SH-SY5Y (cell line): ENCODE data around the gene IMMP2L.

Experiments used
- GATA2 ChIP-seq: IDR thresholded peaks from 2 replicates; pipeline ENCODE4 v1.6.1; 2011; ENCODE audit warnings: mild to moderate bottlenecking, low read depth, low read length
- GATA3 ChIP-seq: IDR thresholded peaks from 2 replicates; pipeline ENCODE4 v1.6.1; 2011; ENCODE audit warnings: low read depth, mild to moderate bottlenecking, low read length, moderate library complexity

DNA sequence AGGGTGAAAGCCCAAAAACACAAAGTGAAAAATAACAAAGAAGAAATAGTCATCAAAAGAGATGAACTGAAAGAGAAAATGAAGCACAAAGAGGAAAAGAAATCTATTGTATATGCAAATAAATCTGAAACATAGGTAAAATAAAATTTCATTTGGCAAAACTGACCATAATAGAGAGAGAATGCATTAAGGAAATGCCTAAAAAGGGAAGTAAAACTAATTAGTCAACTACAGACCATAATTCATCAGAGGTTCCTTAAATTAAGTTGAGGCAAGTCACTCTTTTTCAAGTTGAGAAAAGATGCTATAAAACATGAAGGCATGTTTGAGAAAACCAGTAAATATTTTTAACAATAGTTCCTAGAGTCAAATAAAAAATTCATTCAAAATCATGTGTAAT is 238.1 kb downstream of the IMMP2L start:
- TF ChIP-seq GATA2 (no peak), GATA3 (no peak)
